SKM-1 treated with dmso at 0.1 percent for 144 hours (cell line): Measurements from ENCODE around the gene GRK4.
"Not testable (repeated sequence)": the region's sequence is repeated elsewhere in the genome, so short reads cannot be mapped to it uniquely, and the experiment has no call there.

Experiments used
- DNase-seq: peaks from one replicate; lab custom pipeline; 2025; ENCODE audit not compliant: unreplicated experiment; lab: John Stamatoyannopoulos, UW

GRK4 gene

GRCh38 chr4:2930758-2931511, 32.4 kb upstream of the GRK4 start:
- no peak for DNase-seq

GRCh38 chr4:2931512-2932301, 31.7 kb upstream of the GRK4 start:
- peak; percentile 86 for DNase-seq

GRCh38 chr4:2932321-2932950, 30.9 kb upstream of the GRK4 start:
- DNase-seq = no peak

GRCh38 chr4:2932951-2933565, 30.3 kb upstream of the GRK4 start:
- DNase-seq = no peak

GRCh38 chr4:2933566-2934076, 29.8 kb upstream of the GRK4 start:
- DNase-seq = no peak

- peak; percentile 82 for DNase-seq
These were observed 29.1 kb upstream of the GRK4 start for GRCh38 chr4:2934077-2934812.

- peak; percentile 92 for DNase-seq
These were observed 28.3 kb upstream of the GRK4 start for GRCh38 chr4:2934813-2935761.

GRCh38 chr4:2935762-2936743, 27.3 kb upstream of the GRK4 start:
- DNase-seq = no peak

GRCh38 chr4:2936773-2937145, 26.6 kb upstream of the GRK4 start:
- DNase-seq = no peak

GRCh38 chr4:2937146-2937857, 26.1 kb upstream of the GRK4 start:
- DNase-seq = no peak

GRCh38 chr4:2937986-2938385, 25.4 kb upstream of the GRK4 start:
- no peak for DNase-seq

- DNase-seq = not testable (repeated sequence)
These were observed 25.0 kb upstream of the GRK4 start for GRCh38 chr4:2938411-2938810.

- no peak for DNase-seq
These were observed 24.5 kb upstream of the GRK4 start for GRCh38 chr4:2938906-2939305.

GRCh38 chr4:2939383-2940243, 23.8 kb upstream of the GRK4 start:
- DNase-seq = no peak

GRCh38 chr4:2940267-2941137, 22.9 kb upstream of the GRK4 start:
- no peak for DNase-seq
